OCI-LY7 (cell line): ENCODE measurements around the gene SMAP2. TPM values are rescaled to one million over a fixed set of nuclear protein-coding genes. Genes with fewer than 3 reads are reported as not detected.
"Not testable (repeated sequence)": the region's sequence is repeated elsewhere in the genome, so short reads cannot be mapped to it uniquely, and the experiment has no call there.

Experiments
- BruUV-seq: library from RNA; stranded (reverse); fragments of 400-500 nt; replicated peaks from 2 replicates; lab custom pipeline; 2021; lab: Mats Ljungman, UMichigan
- CTCF ChIA-PET: fragments of 300-600 bp; sonication (Branson Sonifier 250); formaldehyde crosslinking; loops from one replicate; lab custom pipeline; 2022; ENCODE audit warnings: antibody characterized with exemption; ENCODE audit not compliant: unreplicated experiment; lab: Charles Lee
- POLR2A ChIA-PET: fragments of 300-600 bp; sonication (Branson Sonifier 250); formaldehyde crosslinking; loops from one replicate; lab custom pipeline; 2022; ENCODE audit warnings: antibody characterized with exemption; lab: Charles Lee
- DNase-seq: peaks from one replicate; pipeline ENCODE4 v3.0.0-alpha.2; 2015; ENCODE audit warnings: low spot score
- H2AFZ ChIP-seq: fragments of 200-600 bp; sonication (generic), shearing (Covaris generic); 2 replicates; pipeline ENCODE4 v1.6.1; 2014; ENCODE audit warnings: mild to moderate bottlenecking, antibody characterized with exemption, low read length, moderate library complexity
- H3K27ac ChIP-seq: fragments of 200-600 bp; sonication (generic); 2 replicates; pipeline ENCODE4 v1.5.1; 2014; ENCODE audit warnings: mixed run types, low read depth, mild to moderate bottlenecking, moderate library complexity, low read length, inconsistent platforms; ENCODE audit not compliant: poor library complexity, severe bottlenecking
- H3K36me3 ChIP-seq: fragments of 200-600 bp; sonication (generic); 2 replicates; pipeline ENCODE4 v1.6.1; 2014; ENCODE audit warnings: mild to moderate bottlenecking, antibody characterized with exemption, low read length, moderate library complexity, mixed read lengths; ENCODE audit not compliant: insufficient read depth
- H3K4me1 ChIP-seq: fragments of 200-600 bp; sonication (generic); 2 replicates; pipeline ENCODE4 v1.5.1; 2014; ENCODE audit warnings: mild to moderate bottlenecking, low read length; ENCODE audit not compliant: insufficient read depth, poor library complexity, severe bottlenecking
- H3K4me2 ChIP-seq: fragments of 200-600 bp; sonication (generic); 2 replicates; pipeline ENCODE4 v1.6.1; 2014; ENCODE audit warnings: mild to moderate bottlenecking, low read length
- H3K4me3 ChIP-seq: fragments of 200-600 bp; sonication (generic); 2 replicates; pipeline ENCODE4 v1.5.1; 2014; ENCODE audit warnings: mild to moderate bottlenecking, low read depth, low read length; ENCODE audit not compliant: poor library complexity, severe bottlenecking
- H3K79me2 ChIP-seq: fragments of 200-600 bp; sonication (generic); 2 replicates; pipeline ENCODE4 v1.6.1; 2016; ENCODE audit warnings: low read depth, mild to moderate bottlenecking, low read length, moderate library complexity, mixed read lengths; ENCODE audit not compliant: insufficient read depth
- H3K9me2 ChIP-seq: fragments of 200-600 bp; sonication (generic); 2 replicates; pipeline ENCODE4 v1.6.1; 2016; ENCODE audit warnings: mild to moderate bottlenecking, low read length, mixed read lengths; ENCODE audit not compliant: insufficient read depth
- H3K9me3 ChIP-seq: fragments of 200-600 bp; sonication (generic); 2 replicates; pipeline ENCODE4 v1.6.1; 2014; ENCODE audit warnings: mild to moderate bottlenecking, mixed run types, low read length, mixed read lengths
- H4K20me1 ChIP-seq: fragments of 200-600 bp; sonication (generic); 2 replicates; pipeline ENCODE4 v1.6.1; 2014; ENCODE audit warnings: mild to moderate bottlenecking, antibody characterized with exemption, low read length, moderate library complexity, mixed read lengths; ENCODE audit not compliant: insufficient read depth
- CTCF ChIP-seq: fragments of 200-600 bp; sonication (generic); conservative IDR thresholded peaks from 2 replicates; pipeline ENCODE4 v1.5.1; 2014; ENCODE audit warnings: mild to moderate bottlenecking, antibody characterized with exemption, low read length, moderate library complexity, mixed read lengths
- EZH2phosphoT487 ChIP-seq: fragments of 200-600 bp; sonication (generic); IDR thresholded peaks from 2 replicates; pipeline ENCODE4 v1.6.1; 2018; ENCODE audit warnings: low read depth, borderline replicate concordance, mild to moderate bottlenecking, mixed run types, antibody characterized with exemption, low read length, moderate library complexity, mixed read lengths
- intact Hi-C: fragments of 100-400 bp; cut with micrococcal nuclease; formaldehyde crosslinking; loops from one replicate; pipeline ENCODE4 v1.10.0; 2022; ENCODE audit not compliant: unreplicated experiment
- total RNA-seq, 2 experiments: library from RNA; depleted of rRNA in 1 of 2; stranded (reverse); fragments of >200 nt in 1 of 2; shearing (Covaris generic) in 1 of 2; gene quantifications; 2 replicates each; pipeline ENCODE4 v1.2.3, GENCODE V29; 2014 to 2022

SMAP2 gene
- total RNA-seq, 2 experiments from 2014 or later: 50.3 to 105 TPM

DNA sequence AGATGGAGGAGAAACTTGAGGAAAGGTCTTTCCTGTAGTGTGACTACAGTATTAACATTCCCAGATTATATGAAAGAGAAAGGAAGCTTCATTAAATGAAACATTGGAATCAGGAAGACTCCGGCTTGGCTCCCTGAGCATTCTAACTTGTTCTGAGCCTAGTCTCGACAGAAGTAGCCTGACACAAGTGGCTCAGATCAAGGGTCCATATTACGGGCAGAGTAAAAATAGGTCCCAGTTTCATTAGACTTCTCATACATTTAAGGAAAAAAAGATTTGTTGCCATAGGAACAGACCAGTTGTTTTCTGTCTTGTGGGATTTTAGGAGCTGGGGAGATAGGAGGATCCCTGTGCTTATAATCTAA lies 12.8 kb downstream of the SMAP2 start:
- peaks cover 84% of the 10 kb centered on the region for H3K79me2 ChIP-seq
- no peak for DNase-seq

GRCh38 chr1:40386796-40387195 lies 13.3 kb downstream of the SMAP2 start:
- Histone ChIP-seq H3K4me1 (peaks cover 93% of the 10 kb centered on the region), H3K27ac (peak overlapping the region; percentile 97), H3K79me2 (peaks cover 84% of the 10 kb centered on the region), H2AFZ (no peak overlapping the region), H3K36me3 (peaks cover 33% of the 10 kb centered on the region; the same call in 1 of the 2 replicates), H3K4me3 (peak overlapping the region; percentile 66), H3K9me2 (no peaks in the 10 kb centered on the region), H3K9me3 (no peaks in the 10 kb centered on the region), H4K20me1 (no peaks in the 10 kb centered on the region), H3K4me2 (peak overlapping the region; percentile 84)
- ChIA-PET CTCF (interaction anchor here (0.9 kb wide), 1 partner anchor 23 kb away, joined by 3 read pairs; no protein-coding TSS in a partner anchor), POLR2A (interaction anchor here (0.6 to 8.5 kb wide), 13 partner anchors 6 to 1180 kb away, joined by 3 to 89 read pairs (median 5); partner anchors contain the start of gene SMAP2)
- BruUV-seq: no TSS peak
- TF ChIP-seq CTCF (no peak), EZH2phosphoT487 (no peak)
- DNase-seq: peak; percentile 52
- intact Hi-C loops: loop anchor here (10.0 kb wide), 1 partner anchor 308 kb away; the partner anchor contains the start of gene NFYC

More for the DNA sequence above, 12.8 kb downstream of the SMAP2 start:
- TF ChIP-seq CTCF (no peak), EZH2phosphoT487 (no peak)
- H3K9me2 ChIP-seq: no peaks in the 10 kb centered on the region
- POLR2A ChIA-PET: interaction anchor here (0.6 to 8.5 kb wide), 13 partner anchors 7 to 1179 kb away, joined by 3 to 89 read pairs (median 7); partner anchors contain the start of gene SMAP2
- peak overlapping the region; percentile 97 for H3K27ac ChIP-seq
- H3K4me2 ChIP-seq: peak overlapping the region; percentile 84
- no peak overlapping the region for H2AFZ ChIP-seq
- peak overlapping the region; percentile 66 for H3K4me3 ChIP-seq
- intact Hi-C loops: loop anchor here (10.0 kb wide), 1 partner anchor 308 kb away; the partner anchor contains the start of gene NFYC
- H4K20me1 ChIP-seq: no peaks in the 10 kb centered on the region
- TSS peak; percentile 54 for BruUV-seq
- H3K36me3 ChIP-seq: peaks cover 33% of the 10 kb centered on the region; the same call in 1 of the 2 replicates
- H3K4me1 ChIP-seq: peaks cover 92% of the 10 kb centered on the region
- CTCF ChIA-PET: interaction anchor here (0.6 to 0.9 kb wide), 2 partner anchors 23 to 587 kb away, joined by 3 to 4 read pairs; no protein-coding TSS in a partner anchor
- H3K9me3 ChIP-seq: no peaks in the 10 kb centered on the region

GRCh38 chr1:40387381-40388306 lies 14.1 kb downstream of the SMAP2 start:
- CTCF ChIA-PET: interaction anchor here (0.9 kb wide), 1 partner anchor 24 kb away, joined by 3 read pairs; no protein-coding TSS in a partner anchor
- Histone ChIP-seq H3K27ac (peak overlapping the region; percentile 97), H3K4me3 (peak overlapping the region; percentile 66)

DNA sequence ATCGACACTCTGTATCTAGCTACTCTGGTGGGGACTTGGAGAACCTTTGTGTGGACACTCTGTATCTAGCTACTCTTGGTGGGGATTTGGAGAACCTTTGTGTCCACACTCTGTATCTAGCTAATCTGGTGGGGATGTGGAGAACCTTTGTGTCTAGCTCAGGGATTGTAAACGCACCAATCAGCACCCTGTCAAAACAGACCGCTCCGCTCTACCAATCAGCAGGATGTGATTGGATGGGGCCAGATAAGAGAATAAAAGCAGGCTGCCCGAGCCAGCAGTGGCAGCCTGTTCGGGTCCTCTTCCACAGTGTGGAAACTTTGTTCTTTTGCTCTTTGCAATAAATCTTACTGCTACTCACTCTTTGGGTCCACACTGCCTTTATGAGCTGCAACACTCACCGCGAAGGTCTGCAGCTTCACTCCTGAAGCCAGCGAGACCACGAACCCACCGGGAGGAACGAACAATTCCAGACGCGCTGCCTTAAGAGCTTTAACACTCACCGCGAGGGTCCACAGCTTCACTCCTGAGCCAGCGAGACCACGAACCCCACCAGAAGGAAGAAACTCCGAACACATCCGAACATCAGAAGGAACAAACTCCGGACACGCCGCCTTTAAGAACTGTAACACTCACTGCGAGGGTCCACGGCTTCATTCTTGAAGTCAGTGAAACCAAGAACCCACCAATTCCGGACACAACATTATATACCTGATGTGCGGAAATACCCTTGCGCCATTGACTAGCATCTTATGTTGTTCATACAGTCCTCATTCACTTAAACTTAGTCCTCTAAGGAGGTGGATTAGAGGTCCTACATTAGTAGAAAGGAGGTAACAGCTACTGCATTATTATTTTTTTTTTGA lies 15.2 kb downstream of the SMAP2 start:
- Histone ChIP-seq H3K27ac (peak overlapping the region; percentile 74), H3K36me3 (peaks cover 27% of the 10 kb centered on the region; the same call in 1 of the 2 replicates), H3K4me2 (peak overlapping the region; percentile 57), H3K4me3 (peak overlapping the region; percentile 11), H3K4me1 (peaks cover 93% of the 10 kb centered on the region), H3K79me2 (peaks cover 84% of the 10 kb centered on the region)
- H3K9me2 ChIP-seq, DNase-seq, H3K9me3 ChIP-seq, H4K20me1 ChIP-seq, BruUV-seq, CTCF ChIA-PET, H2AFZ ChIP-seq: not testable (repeated sequence)
- POLR2A ChIA-PET: interaction anchor here (1.0 to 2.2 kb wide), 2 partner anchors 12 to 13 kb away, joined by 3 to 5 read pairs; no protein-coding TSS in a partner anchor
- intact Hi-C loops: loop anchor here (10.0 kb wide), 1 partner anchor 306 kb away; the partner anchor contains the start of gene NFYC

More at GRCh38 chr1:40387381-40388306, 14.1 kb downstream of the SMAP2 start:
- Histone ChIP-seq H3K4me1 (peaks cover 93% of the 10 kb centered on the region), H3K36me3 (peaks cover 33% of the 10 kb centered on the region; the same call in 1 of the 2 replicates), H3K4me2 (peak overlapping the region; percentile 84), H3K79me2 (peaks cover 84% of the 10 kb centered on the region)
- intact Hi-C loops: loop anchor here (10.0 kb wide), 1 partner anchor 307 kb away; the partner anchor contains the start of gene NFYC
- not testable (repeated sequence) for H3K9me3 ChIP-seq, H2AFZ ChIP-seq, H3K9me2 ChIP-seq, H4K20me1 ChIP-seq, BruUV-seq, DNase-seq
- POLR2A ChIA-PET: interaction anchor here (0.6 to 4.8 kb wide), 8 partner anchors 10 to 48 kb away, joined by 3 to 45 read pairs (median 8); partner anchors contain the start of gene SMAP2
